Measurements from ENCODE around the gene SNX12.

GRCh38 chrX:71053217-71053621 is 14.9 kb downstream of the SNX12 start:
- no peak for TF ChIP-seq POLR2A (IDR thresholded peaks at IDR 0.05)
- TF ChIP-seq, protein P1, sequence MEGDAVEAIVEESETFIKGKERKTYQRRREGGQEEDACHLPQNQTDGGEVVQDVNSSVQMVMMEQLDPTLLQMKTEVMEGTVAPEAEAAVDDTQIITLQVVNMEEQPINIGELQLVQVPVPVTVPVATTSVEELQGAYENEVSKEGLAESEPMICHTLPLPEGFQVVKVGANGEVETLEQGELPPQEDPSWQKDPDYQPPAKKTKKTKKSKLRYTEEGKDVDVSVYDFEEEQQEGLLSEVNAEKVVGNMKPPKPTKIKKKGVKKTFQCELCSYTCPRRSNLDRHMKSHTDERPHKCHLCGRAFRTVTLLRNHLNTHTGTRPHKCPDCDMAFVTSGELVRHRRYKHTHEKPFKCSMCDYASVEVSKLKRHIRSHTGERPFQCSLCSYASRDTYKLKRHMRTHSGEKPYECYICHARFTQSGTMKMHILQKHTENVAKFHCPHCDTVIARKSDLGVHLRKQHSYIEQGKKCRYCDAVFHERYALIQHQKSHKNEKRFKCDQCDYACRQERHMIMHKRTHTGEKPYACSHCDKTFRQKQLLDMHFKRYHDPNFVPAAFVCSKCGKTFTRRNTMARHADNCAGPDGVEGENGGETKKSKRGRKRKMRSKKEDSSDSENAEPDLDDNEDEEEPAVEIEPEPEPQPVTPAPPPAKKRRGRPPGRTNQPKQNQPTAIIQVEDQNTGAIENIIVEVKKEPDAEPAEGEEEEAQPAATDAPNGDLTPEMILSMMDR (IDR thresholded peaks at IDR 0.05) = no peak
- TF ChIP-seq POLR2AphosphoS5 (IDR thresholded peaks at IDR 0.05) = no peak
